Mucosa of stomach (tissue), 1 donor: ENCODE data around the gene MRFAP1.

Source experiments
- H3K27me3 ChIP-seq: one replicate; pipeline ENCODE4 v1.7.0; 2013; ENCODE audit warnings: mild to moderate bottlenecking, low read length; ENCODE audit not compliant: control insufficient read depth, insufficient read depth
- H3K36me3 ChIP-seq: one replicate; pipeline ENCODE4 v1.7.0; 2013; ENCODE audit warnings: low read length; ENCODE audit not compliant: control insufficient read depth, insufficient read depth
- H3K4me1 ChIP-seq: one replicate; pipeline ENCODE4 v1.7.0; 2013; ENCODE audit warnings: mild to moderate bottlenecking, low read length; ENCODE audit not compliant: control insufficient read depth, insufficient read depth
- H3K4me3 ChIP-seq: one replicate; pipeline ENCODE4 v1.7.0; 2013; ENCODE audit warnings: low read length
- H3K9ac ChIP-seq: one replicate; pipeline ENCODE4 v1.7.0; 2013; ENCODE audit warnings: mild to moderate bottlenecking, low read length, moderate library complexity
- H3K9me3 ChIP-seq: one replicate; pipeline ENCODE4 v1.7.0; 2013; ENCODE audit warnings: mild to moderate bottlenecking, low read length, moderate library complexity; ENCODE audit not compliant: control insufficient read depth
- donor health status: Pancreatic carcinoma.

MRFAP1 gene

GRCh38 chr4:6680372-6681034 lies 40.0 kb downstream of the MRFAP1 start:
- Histone ChIP-seq H3K9ac (no peak overlapping the region), H3K36me3 (no peaks in the 10 kb centered on the region), H3K4me1 (peaks cover 14% of the 10 kb centered on the region), H3K9me3 (no peaks in the 10 kb centered on the region), H3K27me3 (no peaks in the 10 kb centered on the region), H3K4me3 (no peak overlapping the region)

- H3K4me1 ChIP-seq, result peaks cover 8% of the 10 kb centered on the region
- no peak overlapping the region for H3K9ac ChIP-seq
- H3K36me3 ChIP-seq, result no peaks in the 10 kb centered on the region
- H3K4me3 ChIP-seq, result no peak overlapping the region
- no peaks in the 10 kb centered on the region for H3K27me3 ChIP-seq
- H3K9me3 ChIP-seq, result no peaks in the 10 kb centered on the region
These were observed 40.7 kb downstream of the MRFAP1 start for GRCh38 chr4:6681191-6681590.

DNA sequence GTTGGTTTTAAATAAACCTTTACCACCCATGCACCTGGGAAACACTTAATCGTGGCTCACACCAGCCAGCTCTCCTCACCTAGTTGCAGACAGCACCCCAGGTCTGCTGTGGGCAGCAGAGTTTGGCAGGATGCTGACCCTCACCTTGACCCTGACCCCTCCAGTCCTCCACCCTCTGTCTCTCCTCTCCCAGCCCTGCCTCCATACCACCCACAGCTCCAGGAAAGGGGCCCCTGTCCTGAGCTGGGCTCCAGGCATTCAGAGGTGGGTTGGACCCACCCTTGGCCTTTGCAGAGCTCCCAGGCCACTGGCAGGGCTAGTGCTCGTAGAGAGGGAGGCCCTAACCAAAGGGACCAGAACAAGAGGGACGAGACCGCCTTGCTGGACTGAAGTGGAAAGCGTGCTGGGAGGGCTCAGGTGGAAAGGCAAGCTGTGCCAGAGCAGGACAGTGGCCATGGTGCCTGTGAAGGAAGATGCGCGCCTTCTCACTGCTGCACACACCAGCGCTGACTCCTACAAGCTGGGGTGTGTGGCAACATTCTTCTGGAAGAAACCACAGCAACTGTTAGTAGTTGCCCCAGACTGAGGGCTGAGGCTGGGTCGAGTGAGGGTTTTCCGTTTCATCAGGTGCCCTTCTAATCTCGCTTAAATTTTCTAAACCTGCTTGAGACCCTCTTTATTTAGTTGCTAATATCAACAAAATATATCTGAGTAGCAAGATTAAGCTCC lies 42.5 kb downstream of the MRFAP1 start:
- Histone ChIP-seq H3K4me1 (peaks cover 4% of the 10 kb centered on the region), H3K9me3 (no peaks in the 10 kb centered on the region), H3K27me3 (no peaks in the 10 kb centered on the region), H3K36me3 (no peaks in the 10 kb centered on the region), H3K9ac (no peak overlapping the region), H3K4me3 (no peak overlapping the region)

- Histone ChIP-seq H3K4me1 (peaks cover 20% of the 10 kb centered on the region), H3K27me3 (no peaks in the 10 kb centered on the region), H3K9ac (no peak overlapping the region)
These were observed 44.2 kb downstream of the MRFAP1 start for GRCh38 chr4:6684656-6685055.

DNA sequence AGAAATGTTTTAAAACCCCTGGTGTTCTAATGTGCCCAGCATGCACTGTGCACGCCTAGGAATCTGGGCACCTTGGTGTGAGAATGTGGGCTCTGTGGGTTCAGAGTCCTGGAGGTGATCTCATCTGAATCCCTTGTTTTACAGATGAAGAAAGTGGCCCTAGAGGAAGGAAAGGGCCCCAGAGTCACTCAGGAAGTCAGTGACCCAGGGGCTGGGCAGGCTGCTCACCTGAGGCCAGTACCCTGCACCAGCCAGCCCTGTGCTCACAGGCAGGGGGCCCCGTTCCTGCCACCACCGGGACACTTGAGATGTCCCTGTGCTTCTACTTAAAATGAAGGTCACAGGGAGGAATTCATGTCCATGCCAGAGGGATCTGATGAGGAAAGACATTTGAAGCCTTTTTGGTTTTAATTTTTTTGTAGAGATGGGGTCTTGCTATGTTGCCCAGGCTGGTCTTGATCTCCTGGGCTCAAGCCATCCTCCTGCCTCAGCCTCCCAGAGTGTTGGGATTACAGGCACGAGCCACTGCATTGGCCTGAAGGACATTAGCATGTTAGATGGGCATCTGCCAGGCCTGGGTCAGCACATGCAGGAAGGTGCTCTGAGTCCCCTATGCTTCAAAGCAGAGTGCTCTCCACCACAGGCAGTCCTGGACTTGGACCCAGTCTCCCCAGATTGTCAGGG lies 45.8 kb downstream of the MRFAP1 start:
- Histone ChIP-seq H3K4me1 (peaks cover 36% of the 10 kb centered on the region), H3K9ac (no peak overlapping the region), H3K4me3 (no peak overlapping the region), H3K9me3 (no peaks in the 10 kb centered on the region), H3K27me3 (no peaks in the 10 kb centered on the region), H3K36me3 (no peaks in the 10 kb centered on the region)

More at GRCh38 chr4:6684656-6685055, 44.2 kb downstream of the MRFAP1 start:
- H3K4me3 ChIP-seq, result no peak overlapping the region
- no peaks in the 10 kb centered on the region for H3K9me3 ChIP-seq
- no peaks in the 10 kb centered on the region for H3K36me3 ChIP-seq

DNA sequence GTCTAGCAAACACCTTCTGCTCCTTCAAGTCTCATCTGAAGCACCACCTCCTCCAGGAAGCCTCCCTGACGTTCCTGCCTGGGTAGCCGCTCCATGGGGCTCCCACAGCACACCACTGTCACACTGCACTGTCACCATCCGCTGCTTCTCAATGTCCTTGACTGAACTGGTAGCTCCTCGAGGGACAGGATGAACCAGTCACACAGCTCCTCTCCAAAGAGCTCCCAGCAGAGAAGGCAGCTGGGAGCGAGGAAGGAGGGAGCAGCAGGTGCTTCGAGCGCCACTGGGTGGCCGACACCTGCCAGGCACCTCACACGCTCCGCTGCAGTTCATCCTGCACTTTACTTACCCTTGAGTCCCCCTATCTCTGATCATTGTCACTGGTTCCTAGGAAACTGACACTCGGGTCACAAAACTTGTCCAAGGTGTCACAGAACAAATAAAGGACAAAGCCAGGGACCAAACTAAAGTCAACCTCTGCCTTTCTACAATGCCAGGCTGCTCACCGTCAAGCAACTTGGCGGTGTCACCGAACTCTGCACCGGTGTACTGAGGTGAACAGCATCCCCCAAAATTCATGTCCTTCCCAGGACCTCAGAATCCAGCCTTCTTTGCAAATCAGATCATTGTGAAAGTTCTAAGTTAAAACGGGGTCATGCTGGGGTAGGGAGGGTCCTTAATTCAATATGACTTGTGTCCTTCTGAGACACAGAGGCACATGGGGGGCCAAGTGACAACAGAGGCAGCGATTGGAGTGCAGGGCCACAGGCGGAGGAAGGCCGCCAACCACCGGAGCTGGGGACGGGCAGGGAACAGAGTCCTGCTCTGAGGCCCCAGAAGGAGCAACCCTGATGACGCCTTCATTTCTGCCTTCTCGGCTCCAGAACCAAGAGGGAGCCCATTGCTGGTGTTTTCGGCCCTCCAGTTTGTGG lies 47.7 kb downstream of the MRFAP1 start:
- peak overlapping the region; percentile 70 for H3K9ac ChIP-seq

GRCh38 chr4:6688879-6689505 lies 48.5 kb downstream of the MRFAP1 start:
- Histone ChIP-seq H3K9ac (peak overlapping the region; percentile 70), H3K36me3 (no peaks in the 10 kb centered on the region), H3K4me1 (peaks cover 53% of the 10 kb centered on the region), H3K4me3 (peak overlapping the region; percentile 25), H3K27me3 (no peaks in the 10 kb centered on the region), H3K9me3 (no peaks in the 10 kb centered on the region)

More for the DNA sequence above, 47.7 kb downstream of the MRFAP1 start:
- H3K9me3 ChIP-seq, result no peaks in the 10 kb centered on the region
- peak overlapping the region; percentile 25 for H3K4me3 ChIP-seq
- no peaks in the 10 kb centered on the region for H3K36me3 ChIP-seq
- H3K27me3 ChIP-seq, result no peaks in the 10 kb centered on the region
- H3K4me1 ChIP-seq, result peaks cover 48% of the 10 kb centered on the region

GRCh38 chr4:6689506-6689960 lies 49.0 kb downstream of the MRFAP1 start:
- Histone ChIP-seq H3K4me3 (peak overlapping the region; percentile 17), H3K9ac (peak overlapping the region; percentile 70)

More at GRCh38 chr4:6689506-6689960, 49.0 kb downstream of the MRFAP1 start:
- Histone ChIP-seq H3K36me3 (no peaks in the 10 kb centered on the region), H3K27me3 (no peaks in the 10 kb centered on the region), H3K9me3 (no peaks in the 10 kb centered on the region), H3K4me1 (peaks cover 53% of the 10 kb centered on the region)
